CD4-positive, alpha-beta T cell (primary cell): Measurements from ENCODE around the gene STRA6. TPM values are rescaled to one million over a fixed set of nuclear protein-coding genes. Genes with fewer than 3 reads are reported as not detected.

Experiments used
- ATAC-seq: fragments of 200-7000 bp; cut with Tn5 transposase; one replicate; pipeline ENCODE4 v1.10.0; 2022; ENCODE audit warnings: mild to moderate bottlenecking; ENCODE audit not compliant: poor library complexity
- CTCF ChIA-PET: fragments of 350-600 bp; sonication (Branson Sonifier 250); formaldehyde crosslinking; loops from one replicate; lab custom pipeline; 2021; ENCODE audit warnings: antibody characterized with exemption, inconsistent platforms; lab: Charles Lee
- POLR2A ChIA-PET: fragments of 350-600 bp; sonication (Branson Sonifier 250); formaldehyde crosslinking; loops from one replicate; lab custom pipeline; 2021; ENCODE audit warnings: antibody characterized with exemption, inconsistent platforms; lab: Charles Lee
- DNase-seq, 14 experiments: peaks; one replicate each; pipeline ENCODE4 v3.0.0-alpha.2; 2013 to 2020; ENCODE audit warnings: mixed read lengths in 2 of 14
- H3K27ac ChIP-seq, 2 donors: one replicate each; pipeline versions ENCODE4 v1.5.1 to v1.7.0; 2013; ENCODE audit warnings: low read length in 2 of 2, low read depth in 1 of 2, mild to moderate bottlenecking in 1 of 2
- H3K27me3 ChIP-seq, 2 experiments: 1 replicate in 1 of 2; 2 replicates in 1 of 2; pipeline versions ENCODE4 v1.6.1 to v1.7.0; 2013; ENCODE audit warnings: low read length in 2 of 2, control low read depth in 1 of 2, mild to moderate bottlenecking in 1 of 2, moderate library complexity in 1 of 2; ENCODE audit not compliant: insufficient read depth in 2 of 2, control insufficient read depth in 1 of 2
- H3K36me3 ChIP-seq: one replicate; pipeline ENCODE4 v1.6.1; 2013; ENCODE audit warnings: low read length, control low read depth; ENCODE audit not compliant: insufficient read depth
- H3K4me1 ChIP-seq: one replicate; pipeline ENCODE4 v1.6.1; 2013; ENCODE audit warnings: low read length, control low read depth; ENCODE audit not compliant: insufficient read depth
- H3K4me3 ChIP-seq: one replicate; pipeline ENCODE4 v1.5.1; 2013; ENCODE audit warnings: mild to moderate bottlenecking, low read length, moderate library complexity
- H3K9me3 ChIP-seq, 2 experiments: 1 replicate in 1 of 2; 2 replicates in 1 of 2; pipeline versions ENCODE4 v1.6.1 to v1.7.0; 2013; ENCODE audit warnings: low read length in 2 of 2, mild to moderate bottlenecking in 2 of 2, control low read depth in 1 of 2, moderate library complexity in 1 of 2; ENCODE audit not compliant: control insufficient read depth in 1 of 2, insufficient read depth in 1 of 2
- H3K27ac Mint-ChIP-seq: one replicate; pipeline ENCODE4 v1.8.0; 2020; ENCODE audit warnings: mixed read lengths
- H3K27me3 Mint-ChIP-seq: one replicate; pipeline ENCODE4 v1.8.0; 2021; ENCODE audit warnings: mixed read lengths
- H3K36me3 Mint-ChIP-seq: one replicate; pipeline ENCODE4 v1.8.0; 2021; ENCODE audit warnings: low read depth, mixed read lengths
- H3K4me1 Mint-ChIP-seq: one replicate; pipeline ENCODE4 v1.8.0; 2021; ENCODE audit warnings: low read depth, mixed read lengths
- H3K4me3 Mint-ChIP-seq: one replicate; pipeline ENCODE4 v1.8.0; 2020; ENCODE audit warnings: mild to moderate bottlenecking, mixed read lengths
- H3K9me3 Mint-ChIP-seq: one replicate; pipeline ENCODE4 v1.8.0; 2020; ENCODE audit warnings: mixed read lengths
- intact Hi-C, 2 experiments: fragments of 100-400 bp; cut with DNase I in 1 of 2; cut with micrococcal nuclease in 1 of 2; formaldehyde crosslinking; loops; one replicate each; pipeline versions ENCODE4 v1.15.1 to v1.9.0; 2023 to 2025; cut with DNase I, micrococcal nuclease
- total RNA-seq, 174 experiments: library from RNA in 2 of 174; stranded (reverse) in 2 of 174; gene quantifications; one replicate each; pipeline ENCODE4 v1.2.3 and lab custom pipeline; 2021 to 2026
- TF ChIP-seq, protein P1 (sequence below): fragments of 200-600 bp; IDR thresholded peaks from one replicate; pipeline ENCODE4 v1.8.0; 2022; ENCODE audit warnings: antibody characterized with exemption, mild to moderate bottlenecking

The STRA6 gene
- total RNA-seq, 2 experiments from 2014 or later: not detected

DNA sequence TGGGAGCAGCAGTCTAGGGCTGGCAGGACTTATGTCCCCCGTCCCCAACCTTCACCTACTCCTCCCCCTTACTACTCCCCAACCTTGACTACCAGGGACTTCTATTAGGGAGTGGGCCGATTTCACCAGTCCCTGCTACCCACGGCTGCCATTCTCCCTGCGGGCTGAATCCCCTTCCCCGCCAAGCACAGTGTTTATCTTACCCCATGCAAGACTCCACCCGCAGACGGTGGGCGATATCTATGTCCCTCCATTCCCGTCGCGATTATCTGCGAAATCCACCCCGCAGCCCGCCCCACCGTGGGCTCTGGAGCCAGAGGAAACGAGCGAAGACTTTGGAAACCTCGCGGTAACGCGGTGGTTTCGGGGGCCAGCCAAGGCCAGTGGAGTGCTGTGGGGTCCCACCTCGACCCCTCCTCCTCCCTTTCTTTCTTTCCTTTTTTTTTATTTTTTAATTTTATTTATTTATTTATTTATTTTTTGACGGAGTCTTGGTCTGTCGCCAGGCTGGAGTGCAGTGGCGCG, 67.5 kb downstream of the STRA6 start:
- no peaks in the 10 kb centered on the region for H3K36me3 Mint-ChIP-seq
- no peak for DNase-seq
- H3K9me3 Mint-ChIP-seq: no peaks in the 10 kb centered on the region
- H3K4me3 ChIP-seq: no peak overlapping the region
- CTCF ChIA-PET: no interaction called here
- intact Hi-C loops: loop anchor here in 1 of 2 experiments (10.0 kb wide), 1 partner anchor 180 kb away; no protein-coding TSS in a partner anchor
- no peak overlapping the region for H3K27ac ChIP-seq
- H3K27me3 Mint-ChIP-seq: peaks cover 91% of the 10 kb centered on the region
- peak overlapping the region; percentile 72 for H3K4me3 Mint-ChIP-seq
- H3K4me1 Mint-ChIP-seq: peaks cover 40% of the 10 kb centered on the region
- H3K4me1 ChIP-seq: peaks cover 28% of the 10 kb centered on the region
- ATAC-seq: no peak
- H3K27ac Mint-ChIP-seq: no peak overlapping the region
- peaks cover 78 to 85% of the 10 kb centered on the region in 2 experiments for H3K27me3 ChIP-seq
- H3K36me3 ChIP-seq: no peaks in the 10 kb centered on the region
- POLR2A ChIA-PET: no interaction called here
- H3K9me3 ChIP-seq: peaks cover 0 to 34% of the 10 kb centered on the region in 2 experiments
- TF ChIP-seq, protein P1, sequence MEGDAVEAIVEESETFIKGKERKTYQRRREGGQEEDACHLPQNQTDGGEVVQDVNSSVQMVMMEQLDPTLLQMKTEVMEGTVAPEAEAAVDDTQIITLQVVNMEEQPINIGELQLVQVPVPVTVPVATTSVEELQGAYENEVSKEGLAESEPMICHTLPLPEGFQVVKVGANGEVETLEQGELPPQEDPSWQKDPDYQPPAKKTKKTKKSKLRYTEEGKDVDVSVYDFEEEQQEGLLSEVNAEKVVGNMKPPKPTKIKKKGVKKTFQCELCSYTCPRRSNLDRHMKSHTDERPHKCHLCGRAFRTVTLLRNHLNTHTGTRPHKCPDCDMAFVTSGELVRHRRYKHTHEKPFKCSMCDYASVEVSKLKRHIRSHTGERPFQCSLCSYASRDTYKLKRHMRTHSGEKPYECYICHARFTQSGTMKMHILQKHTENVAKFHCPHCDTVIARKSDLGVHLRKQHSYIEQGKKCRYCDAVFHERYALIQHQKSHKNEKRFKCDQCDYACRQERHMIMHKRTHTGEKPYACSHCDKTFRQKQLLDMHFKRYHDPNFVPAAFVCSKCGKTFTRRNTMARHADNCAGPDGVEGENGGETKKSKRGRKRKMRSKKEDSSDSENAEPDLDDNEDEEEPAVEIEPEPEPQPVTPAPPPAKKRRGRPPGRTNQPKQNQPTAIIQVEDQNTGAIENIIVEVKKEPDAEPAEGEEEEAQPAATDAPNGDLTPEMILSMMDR: no peak

DNA sequence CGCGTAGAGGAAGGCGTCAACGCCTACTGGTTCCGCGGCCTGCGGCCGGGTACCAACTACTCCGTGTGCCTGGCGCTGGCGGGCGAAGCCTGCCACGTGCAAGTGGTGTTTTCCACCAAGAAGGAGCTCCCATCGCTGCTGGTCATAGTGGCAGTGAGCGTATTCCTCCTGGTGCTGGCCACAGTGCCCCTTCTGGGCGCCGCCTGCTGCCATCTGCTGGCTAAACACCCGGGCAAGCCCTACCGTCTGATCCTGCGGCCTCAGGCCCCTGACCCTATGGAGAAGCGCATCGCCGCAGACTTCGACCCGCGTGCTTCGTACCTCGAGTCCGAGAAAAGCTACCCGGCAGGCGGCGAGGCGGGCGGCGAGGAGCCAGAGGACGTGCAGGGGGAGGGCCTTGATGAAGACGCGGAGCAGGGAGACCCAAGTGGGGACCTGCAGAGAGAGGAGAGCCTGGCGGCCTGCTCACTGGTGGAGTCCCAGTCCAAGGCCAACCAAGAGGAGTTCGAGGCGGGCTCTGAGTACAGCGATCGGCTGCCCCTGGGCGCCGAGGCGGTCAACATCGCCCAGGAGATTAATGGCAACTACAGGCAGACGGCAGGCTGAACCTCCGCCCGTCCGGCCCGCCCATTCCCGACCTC, 68.1 kb downstream of the STRA6 start:
- intact Hi-C loops: loop anchor here in 1 of 2 experiments (10.0 kb wide), 1 partner anchor 180 kb away; no protein-coding TSS in a partner anchor
- no peak overlapping the region for H3K27ac Mint-ChIP-seq
- no peak for DNase-seq

DNA sequence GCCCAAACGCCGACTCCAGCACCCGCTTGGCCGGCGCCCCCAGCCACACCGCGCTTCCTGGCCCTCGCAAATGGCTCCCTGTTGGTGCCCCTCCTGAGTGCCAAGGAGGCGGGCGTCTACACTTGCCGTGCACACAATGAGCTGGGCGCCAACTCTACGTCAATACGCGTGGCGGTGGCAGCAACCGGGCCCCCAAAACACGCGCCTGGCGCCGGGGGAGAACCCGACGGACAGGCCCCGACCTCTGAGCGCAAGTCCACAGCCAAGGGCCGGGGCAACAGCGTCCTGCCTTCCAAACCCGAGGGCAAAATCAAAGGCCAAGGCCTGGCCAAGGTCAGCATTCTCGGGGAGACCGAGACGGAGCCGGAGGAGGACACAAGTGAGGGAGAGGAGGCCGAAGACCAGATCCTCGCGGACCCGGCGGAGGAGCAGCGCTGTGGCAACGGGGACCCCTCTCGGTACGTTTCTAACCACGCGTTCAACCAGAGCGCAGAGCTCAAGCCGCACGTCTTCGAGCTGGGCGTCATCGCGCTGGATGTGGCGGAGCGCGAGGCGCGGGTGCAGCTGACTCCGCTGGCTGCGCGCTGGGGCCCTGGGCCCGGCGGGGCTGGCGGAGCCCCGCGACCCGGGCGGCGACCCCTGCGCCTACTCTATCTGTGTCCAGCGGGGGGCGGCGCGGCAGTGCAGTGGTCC, 68.7 kb downstream of the STRA6 start:
- no peaks in the 10 kb centered on the region for H3K36me3 Mint-ChIP-seq
- ChIA-PET CTCF (no interaction called here), POLR2A (no interaction called here)
- H3K4me3 ChIP-seq: no peak overlapping the region
- H3K9me3 ChIP-seq: peaks cover 0 to 41% of the 10 kb centered on the region in 2 experiments
- H3K27ac Mint-ChIP-seq: no peak overlapping the region
- H3K4me3 Mint-ChIP-seq: no peak overlapping the region
- no peak overlapping the region for H3K27ac ChIP-seq
- ATAC-seq (no peak), DNase-seq (no peak)
- H3K36me3 ChIP-seq: no peaks in the 10 kb centered on the region
- intact Hi-C loops: loop anchor here in 1 of 2 experiments (10.0 kb wide), 1 partner anchor 179 kb away; no protein-coding TSS in a partner anchor
- peaks cover 37% of the 10 kb centered on the region for H3K4me1 ChIP-seq
- peaks cover 85 to 94% of the 10 kb centered on the region in 2 experiments for H3K27me3 ChIP-seq
- TF ChIP-seq, protein P1: no peak
- H3K4me1 Mint-ChIP-seq: peaks cover 49% of the 10 kb centered on the region
- H3K9me3 Mint-ChIP-seq: no peaks in the 10 kb centered on the region
- H3K27me3 Mint-ChIP-seq: peaks cover 91% of the 10 kb centered on the region

More for the DNA sequence above, 68.1 kb downstream of the STRA6 start:
- Mint-ChIP-seq H3K27me3 (peaks cover 91% of the 10 kb centered on the region), H3K4me3 (peak overlapping the region; percentile 72), H3K9me3 (no peaks in the 10 kb centered on the region), H3K4me1 (peaks cover 43% of the 10 kb centered on the region), H3K36me3 (no peaks in the 10 kb centered on the region)
- Histone ChIP-seq H3K27me3 (peaks cover 82 to 90% of the 10 kb centered on the region in 2 experiments), H3K9me3 (peaks cover 0 to 34% of the 10 kb centered on the region in 2 experiments), H3K4me3 (no peak overlapping the region), H3K4me1 (peaks cover 32% of the 10 kb centered on the region), H3K36me3 (no peaks in the 10 kb centered on the region), H3K27ac (no peak overlapping the region)
- ATAC-seq: no peak
- TF ChIP-seq, protein P1: no peak
- CTCF ChIA-PET: no interaction called here
- POLR2A ChIA-PET: no interaction called here
